Measurements from ENCODE around the gene LARP4.
"Not testable (repeated sequence)": the region's sequence is repeated elsewhere in the genome, so short reads cannot be mapped to it uniquely, and the experiment has no call there.

- TF ChIP-seq CTCF, POLR2A (IDR thresholded peaks at IDR 0.05): not testable (repeated sequence)
These were observed 49.0 kb downstream of the LARP4 start for GRCh38 chr12:50449671-50450070.
